ENCODE results near the gene GDPD4. TPM values are rescaled to one million over a fixed set of nuclear protein-coding genes. Genes with fewer than 3 reads are reported as not detected.

The GDPD4 gene
- total and polyA plus RNA-seq, 2 of the 4 experiments (the other 2 are of a cell fraction), result not detected

DNA sequence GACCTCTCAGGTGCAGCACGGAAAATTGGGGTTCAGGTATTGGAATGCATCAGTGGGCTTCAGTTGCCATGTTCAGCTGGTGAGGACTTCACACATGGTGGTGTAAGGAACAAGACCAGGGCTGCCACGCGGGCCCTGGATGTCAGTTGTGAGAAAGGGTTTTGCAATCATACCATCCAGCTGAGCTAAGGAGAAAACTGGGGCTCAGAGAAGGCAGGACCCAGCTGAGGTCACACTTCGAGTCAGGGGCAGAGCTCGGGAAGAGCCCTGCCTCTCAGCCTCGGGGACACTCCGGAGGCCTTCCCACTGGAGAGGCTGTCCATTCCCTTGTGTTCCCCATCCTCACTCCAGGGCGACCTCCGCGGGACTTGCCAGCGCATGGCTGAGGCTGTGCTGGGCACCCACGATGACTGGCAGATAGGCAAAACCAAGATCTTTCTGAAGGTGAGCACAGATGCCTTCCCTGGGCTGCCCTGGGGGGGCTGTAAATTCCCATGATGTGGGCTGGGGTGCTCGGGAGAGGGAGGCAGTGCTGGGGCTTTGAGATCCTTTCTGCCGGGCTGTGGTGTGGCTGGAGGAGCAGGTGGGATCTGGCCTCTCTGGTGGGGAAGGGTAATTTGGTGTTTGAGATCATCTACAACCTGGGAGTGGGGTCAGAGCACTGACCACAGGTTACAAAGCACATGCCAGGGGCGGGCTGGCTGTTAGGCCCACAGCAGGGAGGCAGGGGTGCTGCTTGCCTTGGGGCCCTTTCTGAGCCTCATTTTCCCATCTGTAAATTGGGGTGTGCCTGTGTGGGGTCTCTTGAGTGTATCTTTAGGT, 126.3 kb downstream of the GDPD4 start:
- dilution Hi-C loops (cut with HindIII; ENCODE audit: low sequenced_read_pairs, unreplicated experiment), result no loop called here
- TF ChIP-seq, protein P1, sequence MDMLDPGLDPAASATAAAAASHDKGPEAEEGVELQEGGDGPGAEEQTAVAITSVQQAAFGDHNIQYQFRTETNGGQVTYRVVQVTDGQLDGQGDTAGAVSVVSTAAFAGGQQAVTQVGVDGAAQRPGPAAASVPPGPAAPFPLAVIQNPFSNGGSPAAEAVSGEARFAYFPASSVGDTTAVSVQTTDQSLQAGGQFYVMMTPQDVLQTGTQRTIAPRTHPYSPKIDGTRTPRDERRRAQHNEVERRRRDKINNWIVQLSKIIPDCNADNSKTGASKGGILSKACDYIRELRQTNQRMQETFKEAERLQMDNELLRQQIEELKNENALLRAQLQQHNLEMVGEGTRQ (IDR thresholded peaks at IDR 0.05; ENCODE audit: low read depth, low read length), result no peak
- Histone ChIP-seq H3K27ac (ENCODE audit: insufficient read depth, low read length) (no peak overlapping the region), H2BK20ac (ENCODE audit: low read depth, low read length) (no peak overlapping the region), H3K9me1 (ENCODE audit: insufficient read depth, low read length) (peaks cover 3% of the 10 kb centered on the region; the same call in 1 of the 2 replicates), H3K9me3 (ENCODE audit: control insufficient read depth, insufficient read depth, low read length) (no peaks in the 10 kb centered on the region), H4K20me1 (ENCODE audit: insufficient read depth, low read length) (no peaks in the 10 kb centered on the region), H2BK120ac (ENCODE audit: low read depth, low read length) (no peak overlapping the region), H3K18ac (ENCODE audit: low read depth, low read length) (no peak overlapping the region), H3K4ac (ENCODE audit: low read depth, low read length) (no peak overlapping the region), H3K36me3 (ENCODE audit: control insufficient read depth, insufficient read depth, low read length) (no peaks in the 10 kb centered on the region), H4K8ac (ENCODE audit: low read depth in 2 of 2, low read length in 2 of 2) (no peak overlapping the region), H4K5ac (ENCODE audit: low read depth, low read length) (no peak overlapping the region), H4K91ac (ENCODE audit: insufficient read depth, low read depth, low read length) (no peak overlapping the region), H3K79me1 (ENCODE audit: low read depth in 1 of 2, low read length in 2 of 2) (no peaks in the 10 kb centered on the region), H2AK9ac (replicated peaks; ENCODE audit: low read depth, low read length, poor library complexity) (no peak overlapping the region), H2AFZ (replicated peaks; ENCODE audit: low read length, poor library complexity) (no peak overlapping the region), H3K9ac (ENCODE audit: low read depth, low read length) (no peak overlapping the region), H2AK5ac (ENCODE audit: low read depth, low read length) (no peak overlapping the region), H3K27me3 (ENCODE audit: control insufficient read depth, insufficient read depth, low read length) (peaks cover 32% of the 10 kb centered on the region), H3K4me3 (ENCODE audit: insufficient read depth, low read depth, low read length) (no peak overlapping the region), H3K14ac (replicated peaks; ENCODE audit: low read depth, low read length) (no peak overlapping the region), H3K23ac (ENCODE audit: low read depth, low read length) (no peak overlapping the region), H3K56ac (ENCODE audit: extremely low read depth, insufficient read depth, low read length) (no peak overlapping the region), H3K4me1 (ENCODE audit: control insufficient read depth, insufficient read depth, low read length) (no peaks in the 10 kb centered on the region), H3K4me2 (ENCODE audit: low read depth, low read length) (no peak overlapping the region), H2BK5ac (ENCODE audit: low read depth, low read length, poor library complexity, severe bottlenecking) (no peak overlapping the region), H2BK15ac (ENCODE audit: low read depth, low read length) (no peak overlapping the region)
- intact Hi-C loops (cut with micrococcal nuclease), result no loop called here
- WGBS, 2 experiments (ENCODE audit: extremely low coverage in 2 of 2, insufficient read length in 1 of 2), result 56% methylated on average over 4 of the region's 15 CpGs; no CpG with 5 or more reads in 1 of the 2 experiments
- CTCF ChIA-PET, result interaction anchor here (1.4 to 1.9 kb wide), 2 partner anchors 12 to 48 kb away, joined by 4 read pairs; partner anchors contain the start of gene MYO7A
- BruUV-seq (replicated peaks), result no TSS peak
- ATAC-seq (ENCODE audit: low read depth) (no peak), DNase-seq (no peak)
- in situ Hi-C loops (cut with MboI; ENCODE audit: low sequenced_read_pairs), result no loop called here
- POLR2A ChIA-PET (ENCODE audit: unreplicated experiment), result no interaction called here
